Breast epithelium (tissue), 3 donors: ENCODE measurements around the gene RNLS.

Experiments
- CTCF ChIP-seq, 3 donors: fragments of 450-650 bp; IDR thresholded peaks; one replicate each; pipeline ENCODE4 v1.5.1; 2016 to 2017; ENCODE audit warnings: antibody characterized with exemption in 3 of 3, mild to moderate bottlenecking in 3 of 3, moderate library complexity in 3 of 3
- POLR2AphosphoS5 ChIP-seq, 3 donors: sonication (generic); formaldehyde crosslinking; IDR thresholded peaks; one replicate each; pipeline ENCODE4 v1.6.1; 2017; ENCODE audit warnings: antibody characterized with exemption in 3 of 3

GRCh38 chr10:88592906-88593305 lies 9.8 kb upstream of the RNLS start:
- no peak for TF ChIP-seq CTCF (IDR thresholded peaks at IDR 0.05)
- no peak for TF ChIP-seq POLR2AphosphoS5 (IDR thresholded peaks at IDR 0.05)
